NCI-H2196 treated with DMSO at 0.1 percent for 48 hours (cell line): ENCODE measurements around the gene CHAC1.
"Not testable (repeated sequence)": the region's sequence is repeated elsewhere in the genome, so short reads cannot be mapped to it uniquely, and the experiment has no call there.

ENCODE experiments used
- DNase-seq: peaks from one replicate; lab custom pipeline; 2025; ENCODE audit not compliant: unreplicated experiment; lab: John Stamatoyannopoulos, UW

CHAC1 gene

GRCh38 chr15:40936709-40937666 is 16.3 kb upstream of the CHAC1 start:
- no peak for DNase-seq

GRCh38 chr15:40937762-40938535 is 15.3 kb upstream of the CHAC1 start:
- DNase-seq, result peak; percentile 8

GRCh38 chr15:40938536-40938870 is 14.8 kb upstream of the CHAC1 start:
- no peak for DNase-seq

- no peak for DNase-seq
Measured at GRCh38 chr15:40940296-40940801, 12.9 kb upstream of the CHAC1 start.

- no peak for DNase-seq
Measured at GRCh38 chr15:40941068-40941527, 12.2 kb upstream of the CHAC1 start.

- peak; percentile 38 for DNase-seq
Measured at GRCh38 chr15:40941528-40942336, 11.5 kb upstream of the CHAC1 start.

GRCh38 chr15:40942337-40942854 is 10.9 kb upstream of the CHAC1 start:
- no peak for DNase-seq

GRCh38 chr15:40942878-40943277 is 10.4 kb upstream of the CHAC1 start:
- no peak for DNase-seq

- no peak for DNase-seq
Measured at GRCh38 chr15:40943764-40944365, 9.4 kb upstream of the CHAC1 start.

GRCh38 chr15:40944510-40945296 is 8.6 kb upstream of the CHAC1 start:
- DNase-seq, result no peak

GRCh38 chr15:40948706-40949473 is 4.4 kb upstream of the CHAC1 start:
- DNase-seq, result no peak

- no peak for DNase-seq
Measured at GRCh38 chr15:40949756-40950207, 3.5 kb upstream of the CHAC1 start.

- no peak for DNase-seq
Measured at GRCh38 chr15:40951764-40952163, 1.5 kb upstream of the CHAC1 start.

- no peak for DNase-seq
Measured at GRCh38 chr15:40952301-40952900, 870 bp upstream of the CHAC1 start.

GRCh38 chr15:40953713-40954074 is 423 bp downstream of the CHAC1 start:
- no peak for DNase-seq

GRCh38 chr15:40954158-40954848 is 1.0 kb downstream of the CHAC1 start:
- DNase-seq, result not testable (repeated sequence)

GRCh38 chr15:40955141-40955903 is 2.1 kb downstream of the CHAC1 start:
- no peak for DNase-seq
